HepG2 (cell line): Measurements from ENCODE around the gene GMCL2. TPM values are rescaled to one million over a fixed set of nuclear protein-coding genes. Genes with fewer than 3 reads are reported as not detected.

Source experiments
- ADNP ChIP-seq: sonication (generic); formaldehyde crosslinking; IDR thresholded peaks from 2 replicates; pipeline ENCODE4 v1.4.0; 2020; ENCODE audit warnings: missing genetic modification reagents
- MTF1 ChIP-seq: sonication (generic); formaldehyde crosslinking; IDR thresholded peaks from 2 replicates; pipeline ENCODE4 v1.5.0; 2020; ENCODE audit warnings: missing genetic modification reagents
- NFE2 ChIP-seq: sonication (generic); formaldehyde crosslinking; IDR thresholded peaks from 2 replicates; pipeline ENCODE4 v1.4.0; 2020; ENCODE audit warnings: missing genetic modification reagents
- PAX8 ChIP-seq: sonication (generic); formaldehyde crosslinking; IDR thresholded peaks from 2 replicates; pipeline ENCODE4 v1.8.0; 2022; ENCODE audit warnings: mild to moderate bottlenecking, missing genetic modification reagents, borderline replicate concordance
- RFXAP ChIP-seq: sonication (generic); formaldehyde crosslinking; IDR thresholded peaks from 2 replicates; pipeline ENCODE4 v1.4.0; 2020; ENCODE audit warnings: missing genetic modification reagents, borderline replicate concordance
- RNF2 ChIP-seq: fragments of 450-650 bp; conservative IDR thresholded peaks from 2 replicates; pipeline ENCODE4 v1.6.1; 2016; ENCODE audit warnings: low read depth
- SP5 ChIP-seq: IDR thresholded peaks from 2 replicates; pipeline ENCODE4 v1.6.1; 2016; ENCODE audit warnings: low read depth, borderline replicate concordance
- ZNF430 ChIP-seq: sonication (generic); formaldehyde crosslinking; IDR thresholded peaks from 2 replicates; pipeline ENCODE4 v1.9.0; 2021; ENCODE audit warnings: mild to moderate bottlenecking, missing genetic modification reagents
- ZNF776 ChIP-seq: sonication (generic); formaldehyde crosslinking; IDR thresholded peaks from 2 replicates; pipeline ENCODE4 v1.4.0; 2020; ENCODE audit warnings: mild to moderate bottlenecking, missing genetic modification reagents
- polyA plus RNA-seq, 8 experiments: library from polyadenylated mRNA; depleted of rRNA in 3 of 8; stranded (reverse) in 7 of 8; unstranded in 1 of 8; fragments of >200 nt; fragmentation: Illumina TruSeq in 4 of 8; extraction: Trizol in 4 of 8; gene quantifications; 2 replicates each; pipeline versions ENCODE4 v1.2.1 to v1.2.3, GENCODE V29; 2011 to 2016; ENCODE audit warnings: low read depth in 4 of 8, missing spikeins in 1 of 8, mixed read lengths in 1 of 8; ENCODE audit not compliant: insufficient read depth in 1 of 8
- total RNA-seq, 5 experiments: library from RNA; depleted of rRNA; stranded (reverse); fragments of >200 nt; fragmentation: Illumina TruSeq; extraction: Trizol; gene quantifications; 2 replicates each; pipeline ENCODE4 v1.2.3, GENCODE V29; 2016; ENCODE audit warnings: low read depth in 1 of 5
- TF ChIP-seq, protein P1 (sequence below): sonication (generic); formaldehyde crosslinking; IDR thresholded peaks from 2 replicates; pipeline ENCODE4 v1.4.0; 2020; ENCODE audit warnings: mild to moderate bottlenecking, missing genetic modification reagents
- TF ChIP-seq, protein P2 (sequence below): sonication (generic); formaldehyde crosslinking; IDR thresholded peaks from 2 replicates; pipeline ENCODE4 v1.4.0; 2020; ENCODE audit warnings: missing genetic modification reagents
- TF ChIP-seq, protein P3 (sequence below): sonication (generic); formaldehyde crosslinking; IDR thresholded peaks from 2 replicates; pipeline ENCODE4 v1.4.0; 2020; ENCODE audit warnings: missing genetic modification reagents
- TF ChIP-seq, protein P4 (sequence below): sonication (generic); formaldehyde crosslinking; IDR thresholded peaks from 2 replicates; pipeline ENCODE4 v1.4.0; 2020; ENCODE audit warnings: low read depth, mild to moderate bottlenecking, missing genetic modification reagents
- TF ChIP-seq, protein P5 (sequence below): sonication (generic); IDR thresholded peaks from 2 replicates; pipeline ENCODE4 v1.6.1; 2016; ENCODE audit warnings: low read depth, borderline replicate concordance
- TF ChIP-seq, protein P6 (sequence below): sonication (generic); formaldehyde crosslinking; IDR thresholded peaks from 2 replicates; pipeline ENCODE4 v1.4.0; 2020; ENCODE audit warnings: mild to moderate bottlenecking, missing genetic modification reagents, borderline replicate concordance

GMCL2 gene
- total and polyA plus RNA-seq, 2 of the 13 experiments (the other 11 are each of a cell fraction or from before 2014, with no cell fraction given): 0.03 TPM; not detected in 1

DNA sequence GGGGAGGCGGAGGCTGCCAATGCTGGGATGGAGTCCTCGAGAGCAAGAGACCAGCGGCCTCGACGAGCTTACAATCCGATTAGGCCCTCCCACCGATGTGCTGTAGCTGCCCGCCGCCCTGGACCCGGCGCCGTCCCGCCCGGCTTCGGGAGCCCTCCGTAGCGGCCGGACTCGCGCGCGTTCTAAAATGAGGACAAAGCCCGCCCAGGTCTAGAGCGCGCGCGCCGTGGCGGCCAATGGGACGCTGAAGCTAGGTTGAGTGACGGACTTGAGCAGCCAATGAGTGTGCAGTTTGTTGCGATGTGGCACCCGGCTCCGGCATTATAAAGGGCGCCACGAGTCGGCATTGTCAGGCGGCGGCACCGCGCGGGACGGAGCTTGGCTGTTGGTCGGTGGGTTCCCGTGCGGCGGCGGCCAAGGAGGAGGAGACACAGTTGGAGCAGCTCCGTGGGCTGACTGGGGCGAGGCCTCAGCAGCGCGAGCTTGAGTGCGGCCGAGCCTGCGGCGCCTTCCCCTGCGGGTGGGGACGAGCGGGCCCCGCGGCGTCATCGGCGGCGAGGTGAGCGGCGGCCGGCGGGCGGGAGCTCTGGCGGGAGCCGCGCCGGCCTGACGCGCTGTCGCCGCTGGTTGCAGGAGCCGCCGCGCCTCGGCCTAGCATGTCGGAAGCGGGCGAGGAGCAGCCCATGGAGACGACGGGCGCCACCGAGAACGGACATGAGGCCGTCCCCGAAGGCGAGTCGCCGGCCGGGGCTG is 17.2 kb upstream of the GMCL2 start, which contains the start of gene HNRNPAB (continued):
- TF ChIP-seq, protein P1, sequence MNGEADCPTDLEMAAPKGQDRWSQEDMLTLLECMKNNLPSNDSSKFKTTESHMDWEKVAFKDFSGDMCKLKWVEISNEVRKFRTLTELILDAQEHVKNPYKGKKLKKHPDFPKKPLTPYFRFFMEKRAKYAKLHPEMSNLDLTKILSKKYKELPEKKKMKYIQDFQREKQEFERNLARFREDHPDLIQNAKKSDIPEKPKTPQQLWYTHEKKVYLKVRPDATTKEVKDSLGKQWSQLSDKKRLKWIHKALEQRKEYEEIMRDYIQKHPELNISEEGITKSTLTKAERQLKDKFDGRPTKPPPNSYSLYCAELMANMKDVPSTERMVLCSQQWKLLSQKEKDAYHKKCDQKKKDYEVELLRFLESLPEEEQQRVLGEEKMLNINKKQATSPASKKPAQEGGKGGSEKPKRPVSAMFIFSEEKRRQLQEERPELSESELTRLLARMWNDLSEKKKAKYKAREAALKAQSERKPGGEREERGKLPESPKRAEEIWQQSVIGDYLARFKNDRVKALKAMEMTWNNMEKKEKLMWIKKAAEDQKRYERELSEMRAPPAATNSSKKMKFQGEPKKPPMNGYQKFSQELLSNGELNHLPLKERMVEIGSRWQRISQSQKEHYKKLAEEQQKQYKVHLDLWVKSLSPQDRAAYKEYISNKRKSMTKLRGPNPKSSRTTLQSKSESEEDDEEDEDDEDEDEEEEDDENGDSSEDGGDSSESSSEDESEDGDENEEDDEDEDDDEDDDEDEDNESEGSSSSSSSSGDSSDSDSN (CRISPR knock-in tag): peak; percentile 93
- TF ChIP-seq, protein P2, sequence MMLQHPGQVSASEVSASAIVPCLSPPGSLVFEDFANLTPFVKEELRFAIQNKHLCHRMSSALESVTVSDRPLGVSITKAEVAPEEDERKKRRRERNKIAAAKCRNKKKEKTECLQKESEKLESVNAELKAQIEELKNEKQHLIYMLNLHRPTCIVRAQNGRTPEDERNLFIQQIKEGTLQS (CRISPR knock-in tag): no peak
- TF ChIP-seq SP5 (CRISPR knock-in tag) (peak; percentile 46; the same call in 1 of the 2 replicates), MTF1 (CRISPR knock-in tag) (0 out of 2 replicates have a peak, but pooled peaks have one; percentile 25), ZNF776 (CRISPR knock-in tag) (peak; percentile 91), NFE2 (CRISPR knock-in tag) (no peak), ADNP (no peak), RFXAP (CRISPR knock-in tag) (peak; percentile 64; the same call in 1 of the 2 replicates), PAX8 (CRISPR knock-in tag) (no peak), RNF2 (peak; percentile 77; the same call in 1 of the 2 replicates), ZNF430 (no peak)
- TF ChIP-seq, protein P3, sequence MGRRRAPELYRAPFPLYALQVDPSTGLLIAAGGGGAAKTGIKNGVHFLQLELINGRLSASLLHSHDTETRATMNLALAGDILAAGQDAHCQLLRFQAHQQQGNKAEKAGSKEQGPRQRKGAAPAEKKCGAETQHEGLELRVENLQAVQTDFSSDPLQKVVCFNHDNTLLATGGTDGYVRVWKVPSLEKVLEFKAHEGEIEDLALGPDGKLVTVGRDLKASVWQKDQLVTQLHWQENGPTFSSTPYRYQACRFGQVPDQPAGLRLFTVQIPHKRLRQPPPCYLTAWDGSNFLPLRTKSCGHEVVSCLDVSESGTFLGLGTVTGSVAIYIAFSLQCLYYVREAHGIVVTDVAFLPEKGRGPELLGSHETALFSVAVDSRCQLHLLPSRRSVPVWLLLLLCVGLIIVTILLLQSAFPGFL (CRISPR knock-in tag): no peak; the same call in 1 of the 2 replicates
- TF ChIP-seq, protein P4, sequence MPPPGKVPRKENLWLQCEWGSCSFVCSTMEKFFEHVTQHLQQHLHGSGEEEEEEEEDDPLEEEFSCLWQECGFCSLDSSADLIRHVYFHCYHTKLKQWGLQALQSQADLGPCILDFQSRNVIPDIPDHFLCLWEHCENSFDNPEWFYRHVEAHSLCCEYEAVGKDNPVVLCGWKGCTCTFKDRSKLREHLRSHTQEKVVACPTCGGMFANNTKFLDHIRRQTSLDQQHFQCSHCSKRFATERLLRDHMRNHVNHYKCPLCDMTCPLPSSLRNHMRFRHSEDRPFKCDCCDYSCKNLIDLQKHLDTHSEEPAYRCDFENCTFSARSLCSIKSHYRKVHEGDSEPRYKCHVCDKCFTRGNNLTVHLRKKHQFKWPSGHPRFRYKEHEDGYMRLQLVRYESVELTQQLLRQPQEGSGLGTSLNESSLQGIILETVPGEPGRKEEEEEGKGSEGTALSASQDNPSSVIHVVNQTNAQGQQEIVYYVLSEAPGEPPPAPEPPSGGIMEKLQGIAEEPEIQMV: peak; percentile 78
- TF ChIP-seq, protein P5, sequence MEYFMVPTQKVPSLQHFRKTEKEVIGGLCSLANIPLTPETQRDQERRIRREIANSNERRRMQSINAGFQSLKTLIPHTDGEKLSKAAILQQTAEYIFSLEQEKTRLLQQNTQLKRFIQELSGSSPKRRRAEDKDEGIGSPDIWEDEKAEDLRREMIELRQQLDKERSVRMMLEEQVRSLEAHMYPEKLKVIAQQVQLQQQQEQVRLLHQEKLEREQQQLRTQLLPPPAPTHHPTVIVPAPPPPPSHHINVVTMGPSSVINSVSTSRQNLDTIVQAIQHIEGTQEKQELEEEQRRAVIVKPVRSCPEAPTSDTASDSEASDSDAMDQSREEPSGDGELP: peak; percentile 39; the same call in 1 of the 2 replicates
- TF ChIP-seq, protein P6, sequence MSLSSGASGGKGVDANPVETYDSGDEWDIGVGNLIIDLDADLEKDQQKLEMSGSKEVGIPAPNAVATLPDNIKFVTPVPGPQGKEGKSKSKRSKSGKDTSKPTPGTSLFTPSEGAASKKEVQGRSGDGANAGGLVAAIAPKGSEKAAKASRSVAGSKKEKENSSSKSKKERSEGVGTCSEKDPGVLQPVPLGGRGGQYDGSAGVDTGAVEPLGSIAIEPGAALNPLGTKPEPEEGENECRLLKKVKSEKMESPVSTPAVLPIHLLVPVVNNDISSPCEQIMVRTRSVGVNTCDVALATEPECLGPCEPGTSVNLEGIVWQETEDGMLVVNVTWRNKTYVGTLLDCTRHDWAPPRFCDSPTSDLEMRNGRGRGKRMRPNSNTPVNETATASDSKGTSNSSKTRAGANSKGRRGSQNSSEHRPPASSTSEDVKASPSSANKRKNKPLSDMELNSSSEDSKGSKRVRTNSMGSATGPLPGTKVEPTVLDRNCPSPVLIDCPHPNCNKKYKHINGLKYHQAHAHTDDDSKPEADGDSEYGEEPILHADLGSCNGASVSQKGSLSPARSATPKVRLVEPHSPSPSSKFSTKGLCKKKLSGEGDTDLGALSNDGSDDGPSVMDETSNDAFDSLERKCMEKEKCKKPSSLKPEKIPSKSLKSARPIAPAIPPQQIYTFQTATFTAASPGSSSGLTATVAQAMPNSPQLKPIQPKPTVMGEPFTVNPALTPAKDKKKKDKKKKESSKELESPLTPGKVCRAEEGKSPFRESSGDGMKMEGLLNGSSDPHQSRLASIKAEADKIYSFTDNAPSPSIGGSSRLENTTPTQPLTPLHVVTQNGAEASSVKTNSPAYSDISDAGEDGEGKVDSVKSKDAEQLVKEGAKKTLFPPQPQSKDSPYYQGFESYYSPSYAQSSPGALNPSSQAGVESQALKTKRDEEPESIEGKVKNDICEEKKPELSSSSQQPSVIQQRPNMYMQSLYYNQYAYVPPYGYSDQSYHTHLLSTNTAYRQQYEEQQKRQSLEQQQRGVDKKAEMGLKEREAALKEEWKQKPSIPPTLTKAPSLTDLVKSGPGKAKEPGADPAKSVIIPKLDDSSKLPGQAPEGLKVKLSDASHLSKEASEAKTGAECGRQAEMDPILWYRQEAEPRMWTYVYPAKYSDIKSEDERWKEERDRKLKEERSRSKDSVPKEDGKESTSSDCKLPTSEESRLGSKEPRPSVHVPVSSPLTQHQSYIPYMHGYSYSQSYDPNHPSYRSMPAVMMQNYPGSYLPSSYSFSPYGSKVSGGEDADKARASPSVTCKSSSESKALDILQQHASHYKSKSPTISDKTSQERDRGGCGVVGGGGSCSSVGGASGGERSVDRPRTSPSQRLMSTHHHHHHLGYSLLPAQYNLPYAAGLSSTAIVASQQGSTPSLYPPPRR (CRISPR knock-in tag): peak; percentile 41; the same call in 1 of the 2 replicates
